ENCODE results near the gene SLC16A7. TPM values are rescaled to one million over a fixed set of nuclear protein-coding genes. Genes with fewer than 3 reads are reported as not detected.

The SLC16A7 gene
- total and polyA plus RNA-seq, 12 donors, result 6.0 to 246 (median 163) TPM

DNA sequence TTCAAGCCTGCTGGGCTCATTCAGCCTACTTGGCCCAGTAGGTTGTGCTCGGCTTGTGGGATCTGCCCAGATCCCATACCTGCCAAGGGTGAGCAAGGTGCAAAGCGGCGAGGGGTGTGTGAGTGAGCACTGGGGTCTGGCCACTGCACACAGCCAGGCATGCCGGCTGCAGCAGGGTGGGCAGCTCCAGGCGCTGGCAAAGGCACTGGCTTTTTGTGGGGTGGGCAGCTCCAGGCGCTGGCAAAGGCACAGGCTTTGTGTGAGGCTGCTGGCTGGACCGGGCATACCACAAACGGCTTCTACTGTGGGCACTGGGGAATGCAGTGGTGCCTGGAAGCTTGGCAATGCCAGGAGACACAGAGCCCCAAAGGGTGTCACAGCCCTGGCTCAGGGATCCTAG, 137.4 kb downstream of the SLC16A7 start:
- Histone ChIP-seq H3K27ac (no peak overlapping the region), H3K36me3 (no peaks in the 10 kb centered on the region), H3K4me1 (peaks cover 0 to 53% (median 22%) of the 10 kb centered on the region in 9 donors), H3K27me3 (no peaks in the 10 kb centered on the region), H3K4me3 (no peak overlapping the region), H3K9me3 (no peaks in the 10 kb centered on the region)
- peak in 6 of 8 donors; percentile 32 to 61 (median 41) for ATAC-seq
- intact Hi-C loops (cut with DNase I), result no loop called here
- DNase-seq, result no peak
- 74 to 87% methylated on average over 8 of the region's 8 CpGs for WGBS, 2 donors
- TF ChIP-seq, protein P1, sequence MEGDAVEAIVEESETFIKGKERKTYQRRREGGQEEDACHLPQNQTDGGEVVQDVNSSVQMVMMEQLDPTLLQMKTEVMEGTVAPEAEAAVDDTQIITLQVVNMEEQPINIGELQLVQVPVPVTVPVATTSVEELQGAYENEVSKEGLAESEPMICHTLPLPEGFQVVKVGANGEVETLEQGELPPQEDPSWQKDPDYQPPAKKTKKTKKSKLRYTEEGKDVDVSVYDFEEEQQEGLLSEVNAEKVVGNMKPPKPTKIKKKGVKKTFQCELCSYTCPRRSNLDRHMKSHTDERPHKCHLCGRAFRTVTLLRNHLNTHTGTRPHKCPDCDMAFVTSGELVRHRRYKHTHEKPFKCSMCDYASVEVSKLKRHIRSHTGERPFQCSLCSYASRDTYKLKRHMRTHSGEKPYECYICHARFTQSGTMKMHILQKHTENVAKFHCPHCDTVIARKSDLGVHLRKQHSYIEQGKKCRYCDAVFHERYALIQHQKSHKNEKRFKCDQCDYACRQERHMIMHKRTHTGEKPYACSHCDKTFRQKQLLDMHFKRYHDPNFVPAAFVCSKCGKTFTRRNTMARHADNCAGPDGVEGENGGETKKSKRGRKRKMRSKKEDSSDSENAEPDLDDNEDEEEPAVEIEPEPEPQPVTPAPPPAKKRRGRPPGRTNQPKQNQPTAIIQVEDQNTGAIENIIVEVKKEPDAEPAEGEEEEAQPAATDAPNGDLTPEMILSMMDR (IDR thresholded peaks at IDR 0.05), result no peak

- DNase-seq (no peak), ATAC-seq (peak in 5 of 8 donors; percentile 16 to 40 (median 22))
- intact Hi-C loops (cut with DNase I), result no loop called here
- no peaks in the 10 kb centered on the region for H3K27me3 ChIP-seq
- peaks cover 0 to 59% (median 22%) of the 10 kb centered on the region in 9 donors for H3K4me1 ChIP-seq
- 76 to 84% methylated on average over 1 of the region's 1 CpG for WGBS, 2 donors
- no peaks in the 10 kb centered on the region for H3K9me3 ChIP-seq
- no peak overlapping the region for H3K4me3 ChIP-seq
- no peak overlapping the region for H3K27ac ChIP-seq
- no peaks in the 10 kb centered on the region for H3K36me3 ChIP-seq
- TF ChIP-seq, protein P1 (IDR thresholded peaks at IDR 0.05), result no peak
These were observed 138.5 kb downstream of the SLC16A7 start for GRCh38 chr12:59734371-59734770.

- peaks cover 0 to 59% (median 22%) of the 10 kb centered on the region in 9 donors for H3K4me1 ChIP-seq
- ATAC-seq, result no peak
- DNase-seq, result no peak
These were observed 139.4 kb downstream of the SLC16A7 start for GRCh38 chr12:59735231-59735630.

GRCh38 chr12:59736359-59736758, 140.5 kb downstream of the SLC16A7 start:
- H3K36me3 ChIP-seq, result no peaks in the 10 kb centered on the region
- no peak overlapping the region for H3K4me3 ChIP-seq
- TF ChIP-seq, protein P1 (IDR thresholded peaks at IDR 0.05), result no peak
- intact Hi-C loops (cut with DNase I), result no loop called here
- no peaks in the 10 kb centered on the region for H3K27me3 ChIP-seq
- H3K9me3 ChIP-seq, result no peaks in the 10 kb centered on the region
- 55 to 71% methylated on average over 1 of the region's 1 CpG for WGBS, 2 donors
- DNase-seq, result no peak
- H3K27ac ChIP-seq, result peak overlapping the region in 3 of 10 donors; percentile 10 to 19 (median 16)
- ATAC-seq, result peak in 2 of 8 donors; percentile 25 to 38
- H3K4me1 ChIP-seq, result peaks cover 0 to 59% (median 22%) of the 10 kb centered on the region in 9 donors

More at GRCh38 chr12:59735231-59735630, 139.4 kb downstream of the SLC16A7 start:
- TF ChIP-seq, protein P1 (IDR thresholded peaks at IDR 0.05), result no peak
- intact Hi-C loops (cut with DNase I), result no loop called here
- Histone ChIP-seq H3K9me3 (no peaks in the 10 kb centered on the region), H3K36me3 (no peaks in the 10 kb centered on the region), H3K27me3 (no peaks in the 10 kb centered on the region), H3K4me3 (no peak overlapping the region), H3K27ac (no peak overlapping the region)
- 93 to 94% methylated on average over 1 of the region's 1 CpG for WGBS, 2 donors

Data from heart right ventricle (tissue), 16 donors.